ENCODE results near the gene PES1. TPM values are rescaled to one million over a fixed set of nuclear protein-coding genes. Genes with fewer than 3 reads are reported as not detected.

Gene PES1
- total RNA-seq, 1 experiment from 2014 or later: 111 TPM

DNA sequence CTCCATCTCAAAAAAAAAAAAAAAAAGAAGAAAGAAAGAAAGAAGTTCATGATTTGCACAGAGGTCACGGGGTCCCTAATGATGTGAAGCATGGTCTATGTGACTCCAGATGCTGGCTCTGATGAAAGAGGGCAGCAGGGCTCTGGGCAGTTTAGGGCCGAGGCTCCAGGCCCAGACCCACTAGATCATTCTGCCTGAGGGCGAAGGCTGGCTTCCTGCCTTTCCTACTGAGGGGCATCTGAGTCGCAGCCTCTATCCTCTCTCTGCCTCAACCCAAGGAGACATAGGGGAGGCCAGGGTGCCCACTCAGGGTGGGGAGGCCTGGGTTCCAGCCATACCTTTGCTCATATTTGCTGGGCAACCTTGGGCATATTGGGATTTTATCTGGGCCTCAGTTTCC lies 48.7 kb upstream of the PES1 start:
- in situ Hi-C loops (cut with HindIII; ENCODE audit: low pct_unique_long_range_greater_than_20kb, low sequenced_read_pairs): no loop called here
- POLR2A ChIA-PET: no interaction called here

DNA sequence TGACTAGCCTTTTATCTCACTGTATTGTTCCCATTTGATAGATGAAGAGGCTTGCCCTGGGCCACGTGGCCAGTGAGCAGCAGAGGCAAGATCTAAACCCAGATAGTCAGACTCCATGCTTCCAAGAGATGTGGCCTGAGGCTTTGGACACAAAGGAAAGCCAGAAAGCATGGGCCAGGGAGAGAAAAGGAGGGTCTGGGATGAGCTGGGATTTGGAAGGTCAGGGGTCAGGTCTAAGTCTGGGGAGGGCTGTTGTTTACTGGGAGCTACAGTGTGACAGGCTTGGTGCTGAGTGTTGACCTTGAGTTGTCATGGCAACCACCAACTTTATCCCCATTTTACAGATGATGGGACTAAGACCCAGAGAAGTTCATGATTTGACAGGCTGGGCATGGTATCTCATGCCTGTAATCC lies 46.0 kb upstream of the PES1 start:
- POLR2A ChIA-PET: no interaction called here
- in situ Hi-C loops (cut with HindIII; ENCODE audit: low pct_unique_long_range_greater_than_20kb, low sequenced_read_pairs): no loop called here

More for the DNA sequence above, 48.7 kb upstream of the PES1 start:
- H3K4me1 ChIP-seq (ENCODE audit: control insufficient read depth, insufficient read depth, low read length): 0 out of 2 replicates have a peak, but pooled peaks cover 4% of the 10 kb centered on the region
- ATAC-seq (no peak), DNase-seq (ENCODE audit: low read depth, low spot score) (no peak)
- CTCF ChIA-PET: no interaction called here
- intact Hi-C loops (cut with micrococcal nuclease; ENCODE audit: unreplicated experiment): no loop called here
- TF ChIP-seq POLR2AphosphoS5 (IDR thresholded peaks at IDR 0.05; ENCODE audit: low read depth, low read length): no peak
- no peak for TF ChIP-seq TCF7L2 (IDR thresholded peaks at IDR 0.05; ENCODE audit: low read depth, low read length)
- TF ChIP-seq, protein P1, sequence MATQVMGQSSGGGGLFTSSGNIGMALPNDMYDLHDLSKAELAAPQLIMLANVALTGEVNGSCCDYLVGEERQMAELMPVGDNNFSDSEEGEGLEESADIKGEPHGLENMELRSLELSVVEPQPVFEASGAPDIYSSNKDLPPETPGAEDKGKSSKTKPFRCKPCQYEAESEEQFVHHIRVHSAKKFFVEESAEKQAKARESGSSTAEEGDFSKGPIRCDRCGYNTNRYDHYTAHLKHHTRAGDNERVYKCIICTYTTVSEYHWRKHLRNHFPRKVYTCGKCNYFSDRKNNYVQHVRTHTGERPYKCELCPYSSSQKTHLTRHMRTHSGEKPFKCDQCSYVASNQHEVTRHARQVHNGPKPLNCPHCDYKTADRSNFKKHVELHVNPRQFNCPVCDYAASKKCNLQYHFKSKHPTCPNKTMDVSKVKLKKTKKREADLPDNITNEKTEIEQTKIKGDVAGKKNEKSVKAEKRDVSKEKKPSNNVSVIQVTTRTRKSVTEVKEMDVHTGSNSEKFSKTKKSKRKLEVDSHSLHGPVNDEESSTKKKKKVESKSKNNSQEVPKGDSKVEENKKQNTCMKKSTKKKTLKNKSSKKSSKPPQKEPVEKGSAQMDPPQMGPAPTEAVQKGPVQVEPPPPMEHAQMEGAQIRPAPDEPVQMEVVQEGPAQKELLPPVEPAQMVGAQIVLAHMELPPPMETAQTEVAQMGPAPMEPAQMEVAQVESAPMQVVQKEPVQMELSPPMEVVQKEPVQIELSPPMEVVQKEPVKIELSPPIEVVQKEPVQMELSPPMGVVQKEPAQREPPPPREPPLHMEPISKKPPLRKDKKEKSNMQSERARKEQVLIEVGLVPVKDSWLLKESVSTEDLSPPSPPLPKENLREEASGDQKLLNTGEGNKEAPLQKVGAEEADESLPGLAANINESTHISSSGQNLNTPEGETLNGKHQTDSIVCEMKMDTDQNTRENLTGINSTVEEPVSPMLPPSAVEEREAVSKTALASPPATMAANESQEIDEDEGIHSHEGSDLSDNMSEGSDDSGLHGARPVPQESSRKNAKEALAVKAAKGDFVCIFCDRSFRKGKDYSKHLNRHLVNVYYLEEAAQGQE (IDR thresholded peaks at IDR 0.05; ENCODE audit: insufficient read depth in 1 of 2, low read depth in 2 of 2, low read length in 1 of 2): no peak
- no peak for TF ChIP-seq SIN3A (IDR thresholded peaks at IDR 0.05; ENCODE audit: borderline replicate concordance, insufficient read depth, low read depth, low read length)
- TF ChIP-seq, protein P2, sequence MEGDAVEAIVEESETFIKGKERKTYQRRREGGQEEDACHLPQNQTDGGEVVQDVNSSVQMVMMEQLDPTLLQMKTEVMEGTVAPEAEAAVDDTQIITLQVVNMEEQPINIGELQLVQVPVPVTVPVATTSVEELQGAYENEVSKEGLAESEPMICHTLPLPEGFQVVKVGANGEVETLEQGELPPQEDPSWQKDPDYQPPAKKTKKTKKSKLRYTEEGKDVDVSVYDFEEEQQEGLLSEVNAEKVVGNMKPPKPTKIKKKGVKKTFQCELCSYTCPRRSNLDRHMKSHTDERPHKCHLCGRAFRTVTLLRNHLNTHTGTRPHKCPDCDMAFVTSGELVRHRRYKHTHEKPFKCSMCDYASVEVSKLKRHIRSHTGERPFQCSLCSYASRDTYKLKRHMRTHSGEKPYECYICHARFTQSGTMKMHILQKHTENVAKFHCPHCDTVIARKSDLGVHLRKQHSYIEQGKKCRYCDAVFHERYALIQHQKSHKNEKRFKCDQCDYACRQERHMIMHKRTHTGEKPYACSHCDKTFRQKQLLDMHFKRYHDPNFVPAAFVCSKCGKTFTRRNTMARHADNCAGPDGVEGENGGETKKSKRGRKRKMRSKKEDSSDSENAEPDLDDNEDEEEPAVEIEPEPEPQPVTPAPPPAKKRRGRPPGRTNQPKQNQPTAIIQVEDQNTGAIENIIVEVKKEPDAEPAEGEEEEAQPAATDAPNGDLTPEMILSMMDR (IDR thresholded peaks at IDR 0.05): no peak
- no peak overlapping the region for H3K27ac ChIP-seq (ENCODE audit: low read length)
- BruUV-seq (replicated peaks): no TSS peak
- no peaks in the 10 kb centered on the region for H3K27me3 ChIP-seq (ENCODE audit: control insufficient read depth, insufficient read depth, low read length)
- H3K36me3 ChIP-seq (ENCODE audit: control insufficient read depth, insufficient read depth, low read length): no peaks in the 10 kb centered on the region; the same call in 1 of the 2 replicates
- no peaks in the 10 kb centered on the region for H3K9me3 ChIP-seq (ENCODE audit: control insufficient read depth, insufficient read depth, low read depth, low read length)
- H3K4me3 ChIP-seq (ENCODE audit: low read depth in 2 of 2, low read length in 2 of 2): no peak overlapping the region

More for the DNA sequence above, 46.0 kb upstream of the PES1 start:
- DNase-seq (ENCODE audit: low read depth, low spot score) (no peak), ATAC-seq (no peak)
- CTCF ChIA-PET: no interaction called here
- H3K27me3 ChIP-seq (ENCODE audit: control insufficient read depth, insufficient read depth, low read length): no peaks in the 10 kb centered on the region
- peak overlapping the region; percentile 13; the same call in 1 of the 2 replicates for H3K27ac ChIP-seq (ENCODE audit: low read length)
- H3K4me3 ChIP-seq (ENCODE audit: low read depth in 2 of 2, low read length in 2 of 2): peak overlapping the region; percentile 60 to 73; a peak in 3 of 4 replicates
- intact Hi-C loops (cut with micrococcal nuclease; ENCODE audit: unreplicated experiment): no loop called here
- no peaks in the 10 kb centered on the region; the same call in 1 of the 2 replicates for H3K36me3 ChIP-seq (ENCODE audit: control insufficient read depth, insufficient read depth, low read length)
- H3K4me1 ChIP-seq (ENCODE audit: control insufficient read depth, insufficient read depth, low read length): peaks cover 10% of the 10 kb centered on the region; the same call in 1 of the 2 replicates
- BruUV-seq (replicated peaks): no TSS peak
- TF ChIP-seq SIN3A (IDR thresholded peaks at IDR 0.05; ENCODE audit: borderline replicate concordance, insufficient read depth, low read depth, low read length): no peak
- no peak for TF ChIP-seq POLR2AphosphoS5 (IDR thresholded peaks at IDR 0.05; ENCODE audit: low read depth, low read length)
- TF ChIP-seq, protein P2 (IDR thresholded peaks at IDR 0.05): no peak
- no peaks in the 10 kb centered on the region for H3K9me3 ChIP-seq (ENCODE audit: control insufficient read depth, insufficient read depth, low read depth, low read length)
